Pulmonary artery endothelial cell (primary cell): ENCODE results near the gene SPINK1. TPM values are rescaled to one million over a fixed set of nuclear protein-coding genes. Genes with fewer than 3 reads are reported as not detected.
"Not testable (repeated sequence)": the region's sequence is repeated elsewhere in the genome, so short reads cannot be mapped to it uniquely, and the experiment has no call there.

Source experiments
- DNase-seq: peaks from one replicate; pipeline ENCODE4 v3.0.0-alpha.2; 2011; ENCODE audit warnings: low read depth, low spot score
- total RNA-seq: library from RNA; depleted of rRNA; stranded (reverse); fragments of >200 nt; gene quantifications from 2 replicates; pipeline ENCODE4 v1.2.3, GENCODE V29; 2014

SPINK1 gene, protein sequence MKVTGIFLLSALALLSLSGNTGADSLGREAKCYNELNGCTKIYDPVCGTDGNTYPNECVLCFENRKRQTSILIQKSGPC
- total RNA-seq = not detected in 2 replicates

- DNase-seq = no peak
Observed at GRCh38 chr5:147831465-147831864, at the start of gene SPINK1. Gene SPINK1 (minus strand): TSS chr5:147831671. CDS start chr5:147831577, 94 bp downstream.

DNA sequence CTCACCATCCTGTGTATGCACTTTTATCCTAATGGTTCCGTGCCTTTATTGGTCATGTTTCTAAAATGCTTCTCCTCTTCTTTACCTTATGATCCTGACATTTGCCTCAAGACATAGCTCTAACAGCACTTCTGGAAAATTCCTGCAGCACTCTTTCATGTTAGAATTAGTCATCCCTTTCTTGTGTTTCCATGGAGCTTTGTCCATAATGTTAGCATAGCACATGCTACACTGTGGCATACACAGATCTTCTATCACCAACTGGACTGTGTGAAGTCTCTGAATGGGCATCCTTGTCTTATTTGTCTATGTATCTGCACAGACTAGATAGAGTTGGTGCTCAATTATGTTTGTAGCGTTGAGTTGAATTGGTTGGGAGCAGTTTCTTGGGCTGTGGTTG lies 49.0 kb upstream of the SPINK1 start:
- no peak for DNase-seq

- no peak for DNase-seq
Observed at GRCh38 chr5:147879784-147880183, 48.3 kb upstream of the SPINK1 start.

GRCh38 chr5:147878066-147878759 lies 46.7 kb upstream of the SPINK1 start, which contains the start of gene SCGB3A2:
Gene SCGB3A2 (plus strand): TSS chr5:147878711. CDS start chr5:147878804, 93 bp downstream.
- no peak for DNase-seq

DNA sequence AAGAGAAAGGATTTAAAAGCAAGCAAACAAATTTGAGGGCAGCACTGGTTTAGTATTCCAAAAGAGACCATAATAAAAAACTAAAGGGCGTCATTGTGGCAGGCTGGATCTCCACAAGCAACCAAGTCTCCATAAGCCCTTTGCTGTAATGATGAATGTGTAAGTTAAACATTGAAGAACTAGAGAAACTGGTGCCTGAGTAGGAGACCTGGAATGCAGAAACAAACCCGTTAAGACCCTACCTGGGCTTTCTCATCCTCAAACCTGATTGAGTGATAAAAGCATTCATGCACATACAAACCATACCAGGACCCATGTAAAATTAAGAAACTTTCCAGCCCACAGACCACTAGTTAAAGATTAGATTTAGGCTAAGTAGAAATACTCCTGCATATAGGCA lies 45.2 kb upstream of the SPINK1 start:
- no peak for DNase-seq

- no peak for DNase-seq
Observed at GRCh38 chr5:147876141-147876540, 44.7 kb upstream of the SPINK1 start.

GRCh38 chr5:147874910-147875367 lies 43.5 kb upstream of the SPINK1 start:
- DNase-seq = no peak

- DNase-seq = not testable (repeated sequence)
Observed at GRCh38 chr5:147874118-147874875, 42.8 kb upstream of the SPINK1 start.

- DNase-seq = not testable (repeated sequence)
Observed at GRCh38 chr5:147872744-147873435, 41.4 kb upstream of the SPINK1 start.

- DNase-seq = not testable (repeated sequence)
Observed at GRCh38 chr5:147871980-147872549, 40.6 kb upstream of the SPINK1 start.

DNA sequence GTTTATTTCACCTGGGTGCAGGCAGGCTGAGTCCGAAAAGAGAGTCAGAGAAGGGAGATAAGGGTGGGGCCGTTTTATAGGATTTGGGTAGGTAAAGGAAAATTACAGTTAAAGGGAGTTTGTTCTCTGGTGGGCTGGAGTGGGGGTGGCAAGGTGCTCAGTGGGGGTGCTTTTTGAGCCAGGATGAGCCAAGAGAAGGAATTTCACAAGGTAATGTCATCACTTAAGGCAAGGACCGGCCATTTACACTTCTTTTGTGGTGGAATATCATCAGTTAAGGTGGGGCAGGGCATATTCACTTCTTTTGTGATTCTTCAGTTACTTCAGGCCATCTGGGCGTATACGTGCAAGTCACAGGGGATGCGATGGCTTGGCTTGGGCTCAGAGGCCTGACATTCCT lies 38.4 kb upstream of the SPINK1 start:
- not testable (repeated sequence) for DNase-seq

DNA sequence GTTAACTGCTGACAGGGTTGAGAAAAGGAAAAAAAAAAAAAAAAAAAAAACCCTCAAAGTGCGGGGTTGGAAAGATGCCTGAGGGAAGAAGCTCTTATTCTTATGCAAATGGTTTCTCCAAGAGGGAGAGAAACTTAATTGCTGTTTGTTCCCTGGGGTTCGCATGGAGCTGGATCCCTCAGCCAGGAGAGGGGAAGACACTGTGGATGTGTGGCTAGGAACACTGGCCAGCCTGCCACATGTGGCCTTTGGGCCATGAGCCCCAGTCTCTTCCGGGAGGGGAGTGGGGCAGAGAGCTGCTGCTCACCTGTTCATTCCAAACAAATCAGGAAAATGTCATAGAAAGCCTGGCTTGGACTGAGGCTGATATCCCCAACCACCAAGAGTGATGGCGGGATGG lies 37.6 kb upstream of the SPINK1 start:
- DNase-seq = no peak

DNA sequence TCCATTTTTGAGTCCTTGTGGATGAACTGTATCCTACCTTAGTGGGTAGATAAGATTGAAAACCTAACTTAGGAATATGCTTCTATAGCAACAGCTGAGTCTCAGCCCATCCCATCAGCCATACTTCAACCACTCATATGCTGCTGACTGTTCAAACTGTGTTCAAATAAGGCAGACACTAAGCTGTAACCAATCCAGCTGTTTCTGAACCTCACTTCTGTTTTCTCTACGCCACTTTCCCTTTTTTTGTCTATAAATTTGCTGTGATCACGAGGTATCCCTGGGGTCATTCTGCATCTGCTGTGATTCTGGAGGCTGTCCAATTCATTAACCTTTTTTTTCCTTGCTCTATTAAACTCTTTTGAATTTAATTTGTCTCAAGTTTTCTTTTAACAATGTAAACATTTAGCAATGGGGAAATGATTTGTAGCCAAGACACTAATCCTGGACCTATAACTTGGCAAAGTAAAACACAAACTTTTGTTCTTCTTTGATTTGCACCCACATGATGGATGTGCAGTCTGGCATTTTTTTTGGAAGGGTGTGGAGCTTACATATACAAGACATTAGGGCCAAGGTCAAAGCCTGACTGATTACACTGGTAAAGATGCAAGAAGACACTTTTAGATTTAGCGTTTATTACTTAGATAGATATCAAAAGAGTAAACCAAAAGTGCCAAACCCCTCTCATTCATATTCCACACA lies 32.1 kb upstream of the SPINK1 start:
- DNase-seq = no peak

DNA sequence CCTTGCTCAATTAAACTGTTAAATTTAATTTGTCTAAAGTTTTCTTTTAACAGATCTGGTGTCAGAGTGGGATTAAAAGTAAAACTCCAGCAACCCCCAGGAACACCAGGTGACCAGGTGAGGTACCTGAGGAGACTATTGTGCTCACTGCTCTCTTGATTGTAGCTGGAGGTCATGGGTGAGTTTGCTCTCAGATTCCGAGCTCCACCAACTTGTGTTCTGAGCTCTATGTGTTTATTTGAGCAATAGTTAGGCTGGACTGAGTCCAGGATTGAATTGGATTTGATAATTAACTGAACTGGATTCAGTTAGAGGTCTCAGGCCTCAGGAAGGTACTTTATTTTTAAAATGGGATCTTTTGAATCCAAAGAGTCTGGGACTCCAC lies 29.2 kb upstream of the SPINK1 start:
- no peak for DNase-seq

- no peak for DNase-seq
Observed at GRCh38 chr5:147859962-147860640, 28.6 kb upstream of the SPINK1 start.

DNA sequence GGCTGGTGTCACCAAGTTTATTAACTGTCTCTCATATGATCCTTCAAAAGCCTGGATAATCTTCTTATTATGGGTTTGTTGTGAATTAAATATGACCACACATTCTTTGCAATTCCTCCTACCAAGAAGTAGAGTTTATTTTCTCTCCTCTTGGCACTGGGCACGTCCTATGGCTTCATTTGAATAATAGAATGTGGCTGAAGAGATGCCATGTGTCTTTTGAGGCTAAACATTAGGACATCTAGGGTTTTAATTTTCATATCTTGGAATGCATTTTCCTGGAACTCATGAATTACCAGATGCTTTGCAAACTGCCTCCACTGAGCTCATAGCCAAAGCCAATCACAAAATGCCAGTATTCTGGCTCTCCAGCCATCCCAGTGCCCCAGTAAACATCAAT lies 27.1 kb upstream of the SPINK1 start:
- no peak for DNase-seq

- DNase-seq = peak; percentile 11
Observed at GRCh38 chr5:147857302-147858129, 26.0 kb upstream of the SPINK1 start.

- no peak for DNase-seq
Observed at GRCh38 chr5:147856801-147857200, 25.3 kb upstream of the SPINK1 start.

- DNase-seq = no peak
Observed at GRCh38 chr5:147855774-147856069, 24.3 kb upstream of the SPINK1 start.
